Loucy (cell line): ENCODE measurements around the gene LTB4R.
A peak's percentile ranks its signal among the peaks of the same experiment; 100 is the strongest.

Source experiments
- H2AFZ ChIP-seq: fragments of 200-600 bp; sonication (generic); 2 replicates; pipeline ENCODE4 v1.6.0; 2016; ENCODE audit warnings: antibody characterized with exemption, mild to moderate bottlenecking, low read length, moderate library complexity
- H3F3A ChIP-seq: fragments of 200-600 bp; 2 replicates; pipeline ENCODE4 v1.6.0; 2016; ENCODE audit warnings: antibody characterized with exemption, low read depth, mild to moderate bottlenecking
- H3K27me3 ChIP-seq: fragments of 200-600 bp; sonication (generic); 2 replicates; pipeline ENCODE4 v1.6.1; 2014; ENCODE audit warnings: low read length, mild to moderate bottlenecking; ENCODE audit not compliant: insufficient read depth, poor library complexity, severe bottlenecking
- H3K36me3 ChIP-seq: fragments of 200-600 bp; sonication (generic); 2 replicates; pipeline ENCODE4 v1.6.1; 2016; ENCODE audit warnings: low read length; ENCODE audit not compliant: insufficient read depth
- H3K4me1 ChIP-seq: fragments of 200-600 bp; sonication (generic); 2 replicates; pipeline ENCODE4 v1.5.1; 2014; ENCODE audit warnings: low read length, mild to moderate bottlenecking; ENCODE audit not compliant: insufficient read depth, poor library complexity, severe bottlenecking
- H3K4me2 ChIP-seq: fragments of 200-600 bp; sonication (generic); 2 replicates; pipeline ENCODE4 v1.6.0; 2014; ENCODE audit warnings: antibody characterized with exemption, low read length, low read depth, mild to moderate bottlenecking; ENCODE audit not compliant: poor library complexity, severe bottlenecking
- H3K4me3 ChIP-seq: fragments of 200-600 bp; sonication (generic); 2 replicates; pipeline ENCODE4 v1.5.1; 2014; ENCODE audit warnings: low read length, mild to moderate bottlenecking, mixed read lengths; ENCODE audit not compliant: poor library complexity, severe bottlenecking
- H3K79me2 ChIP-seq: fragments of 200-600 bp; sonication (generic); 2 replicates; pipeline ENCODE4 v1.6.1; 2014; ENCODE audit warnings: low read length; ENCODE audit not compliant: insufficient read depth
- H3K9ac ChIP-seq: fragments of 200-600 bp; sonication (generic); 2 replicates; pipeline ENCODE4 v1.6.0; 2014; ENCODE audit warnings: mild to moderate bottlenecking, low read depth, low read length, moderate library complexity; ENCODE audit not compliant: poor library complexity, severe bottlenecking
- H3K9me2 ChIP-seq: fragments of 200-600 bp; sonication (generic); replicated peaks from 2 replicates; pipeline ENCODE4 v1.6.1; 2016; ENCODE audit warnings: low read depth, low read length, mixed read lengths
- H3K9me3 ChIP-seq: fragments of 200-600 bp; sonication (generic); 2 replicates; pipeline ENCODE4 v1.6.1; 2014; ENCODE audit warnings: mild to moderate bottlenecking, antibody characterized with exemption, low read length, low read depth; ENCODE audit not compliant: insufficient read depth
- H4K20me1 ChIP-seq: fragments of 200-600 bp; sonication (generic); 2 replicates; pipeline ENCODE4 v1.6.0; 2014; ENCODE audit warnings: antibody characterized with exemption, low read length, mild to moderate bottlenecking; ENCODE audit not compliant: insufficient read depth, poor library complexity, severe bottlenecking
- CTCF ChIP-seq: fragments of 200-600 bp; sonication (generic); conservative IDR thresholded peaks from 2 replicates; pipeline ENCODE4 v1.5.1; 2014; ENCODE audit warnings: mild to moderate bottlenecking, antibody characterized with exemption, low read length
- EZH2phosphoT487 ChIP-seq: fragments of 200-600 bp; IDR thresholded peaks from 2 replicates; pipeline ENCODE4 v1.6.1; 2018; ENCODE audit warnings: antibody characterized with exemption, mild to moderate bottlenecking, moderate library complexity, borderline replicate concordance

LTB4R gene

GRCh38 chr14:24366721-24367513 lies 55.6 kb downstream of the LTB4R start:
- Histone ChIP-seq H4K20me1 (peaks cover 5% of the 10 kb centered on the region), H3K4me2 (peak overlapping the region; percentile 100), H3K79me2 (peaks cover 27% of the 10 kb centered on the region), H3K4me3 (peak overlapping the region; percentile 100), H3F3A (no peaks in the 10 kb centered on the region; the same call in 1 of the 2 replicates), H3K36me3 (no peaks in the 10 kb centered on the region), H3K9me2 (no peaks in the 10 kb centered on the region), H3K9me3 (no peaks in the 10 kb centered on the region), H3K4me1 (peaks cover 37% of the 10 kb centered on the region), H2AFZ (peak overlapping the region; percentile 70), H3K9ac (peak overlapping the region; percentile 100), H3K27me3 (no peaks in the 10 kb centered on the region)
- TF ChIP-seq EZH2phosphoT487, result no peak
- no peak for TF ChIP-seq CTCF
